Spinal cord (tissue), 10 donors: Measurements from ENCODE around the gene DPYSL4. TPM values are rescaled to one million over a fixed set of nuclear protein-coding genes. Genes with fewer than 3 reads are reported as not detected.

Experiments
- DNase-seq, 6 donors: peaks; one replicate each; pipeline versions ENCODE4 v3.0.0 to v3.0.0-alpha.2; 2013 to 2015; ENCODE audit warnings: low spot score in 6 of 6, low read depth in 4 of 6
- H3K27ac ChIP-seq: one replicate; pipeline ENCODE4 v1.5.1; 2013; ENCODE audit warnings: low read depth, low read length, control low read depth
- H3K27me3 ChIP-seq: one replicate; pipeline ENCODE4 v1.6.1; 2013; ENCODE audit warnings: low read length; ENCODE audit not compliant: control insufficient read depth, insufficient read depth
- H3K36me3 ChIP-seq: one replicate; pipeline ENCODE4 v1.6.1; 2013; ENCODE audit warnings: low read length; ENCODE audit not compliant: control insufficient read depth, insufficient read depth
- H3K4me1 ChIP-seq: one replicate; pipeline ENCODE4 v1.6.1; 2013; ENCODE audit warnings: low read length; ENCODE audit not compliant: control insufficient read depth, insufficient read depth
- H3K4me3 ChIP-seq: one replicate; pipeline ENCODE4 v1.5.1; 2013; ENCODE audit warnings: low read depth, low read length, control low read depth
- H3K9me3 ChIP-seq: one replicate; pipeline ENCODE4 v1.6.1; 2013; ENCODE audit warnings: low read length; ENCODE audit not compliant: control insufficient read depth, insufficient read depth
- WGBS: methylation state at CpG from one replicate; pipeline ENCODE4 v1.1.5; 2013; ENCODE audit warnings: missing lambda C conversion rate; ENCODE audit not compliant: insufficient coverage; 5-methylcytosine and 5-hydroxymethylcytosine counted together
- polyA plus RNA-seq, 2 donors: library from polyadenylated mRNA; unstranded; fragments of 120-200 nt; gene quantifications; one replicate each; pipeline ENCODE4 v1.2.1, GENCODE V29; 2013; ENCODE audit not compliant: insufficient read length in 2 of 2
- total RNA-seq, 2 donors: library from RNA; depleted of rRNA in 1 of 2; stranded (reverse); fragments of 120-200 nt in 1 of 2; fragments of >200 nt in 1 of 2; gene quantifications; one replicate each; pipeline versions ENCODE4 v1.2.3 to v1.2.4, GENCODE V29; 2013 to 2014
- donor health status: healthy.

The DPYSL4 gene
- total and polyA plus RNA-seq, 4 donors, result 21.3 to 97.6 (median 59.1) TPM

DNA sequence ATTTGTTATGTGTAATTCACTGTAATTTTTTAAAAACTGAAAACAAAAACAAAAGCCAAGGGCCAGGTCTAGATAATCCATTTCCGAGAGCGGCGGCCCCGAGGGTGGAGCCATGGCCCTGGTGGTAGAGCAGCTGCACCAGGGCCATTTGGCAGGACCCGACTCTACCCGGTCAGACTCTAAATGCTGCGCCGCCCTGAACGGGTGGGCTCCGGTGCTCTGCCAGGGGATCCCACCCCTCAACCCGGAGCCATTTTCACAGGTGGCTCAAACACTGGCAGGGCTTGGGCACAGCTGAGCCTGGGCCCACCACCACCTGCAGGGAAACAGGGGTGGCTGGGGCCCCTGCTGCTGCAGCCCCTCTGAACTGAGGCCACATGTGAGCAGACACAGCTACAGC, 56.9 kb downstream of the DPYSL4 start:
- H3K4me1 ChIP-seq, result peaks cover 45% of the 10 kb centered on the region

DNA sequence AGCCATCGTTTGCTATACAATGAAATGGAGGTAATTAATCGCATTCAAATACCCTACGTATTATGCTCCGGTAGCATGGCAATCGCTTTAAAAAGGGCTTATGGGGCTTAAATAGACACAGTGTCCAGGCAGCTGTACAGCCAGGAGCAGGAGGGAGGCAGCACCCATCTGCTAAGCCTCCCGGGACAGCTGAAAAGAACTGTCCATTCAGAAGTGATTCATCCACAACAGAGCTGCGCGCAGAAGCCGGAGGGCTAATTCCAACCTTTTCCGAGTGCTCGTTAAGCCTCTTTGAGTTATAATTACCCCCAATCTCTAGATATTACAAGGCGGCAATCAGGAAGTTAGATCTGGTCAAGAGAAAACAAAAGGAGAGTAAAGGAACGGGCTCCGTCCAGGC, 58.3 kb downstream of the DPYSL4 start:
- Histone ChIP-seq H3K4me3 (no peak overlapping the region), H3K27me3 (no peaks in the 10 kb centered on the region), H3K27ac (no peak overlapping the region), H3K4me1 (peaks cover 44% of the 10 kb centered on the region), H3K36me3 (peaks cover 41% of the 10 kb centered on the region), H3K9me3 (no peaks in the 10 kb centered on the region)
- DNase-seq, result peak in 2 of 6 donors; percentile 41 to 63
- 47% methylated on average over 8 of the region's 14 CpGs for WGBS

More for the DNA sequence above, 56.9 kb downstream of the DPYSL4 start:
- Histone ChIP-seq H3K36me3 (peaks cover 49% of the 10 kb centered on the region), H3K9me3 (no peaks in the 10 kb centered on the region), H3K27ac (no peak overlapping the region), H3K27me3 (no peaks in the 10 kb centered on the region), H3K4me3 (no peak overlapping the region)
- no peak for DNase-seq
- 87% methylated on average over 11 of the region's 11 CpGs for WGBS

DNA sequence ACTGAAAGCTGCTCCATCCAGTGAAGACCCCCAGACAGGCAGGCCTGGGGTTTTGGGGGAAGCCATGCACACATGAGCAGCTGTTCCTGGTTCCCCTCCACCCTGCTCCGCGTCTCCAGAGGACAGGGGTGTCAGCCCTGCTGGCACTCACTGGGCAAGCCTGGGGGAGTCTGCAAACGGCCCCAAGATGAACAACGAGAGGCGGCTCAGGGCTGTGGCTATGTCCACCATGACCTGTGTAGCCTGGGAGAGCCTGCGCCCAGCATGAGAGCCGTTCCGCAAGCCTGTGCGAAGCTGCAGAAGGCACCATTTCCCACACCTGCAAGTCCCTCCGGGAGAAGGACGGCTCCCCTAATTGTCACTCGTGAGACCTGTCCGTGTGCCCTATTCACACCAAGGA, 59.5 kb downstream of the DPYSL4 start:
- Histone ChIP-seq H3K4me3 (no peak overlapping the region), H3K36me3 (peaks cover 40% of the 10 kb centered on the region), H3K9me3 (no peaks in the 10 kb centered on the region), H3K27me3 (no peaks in the 10 kb centered on the region), H3K4me1 (peaks cover 40% of the 10 kb centered on the region), H3K27ac (no peak overlapping the region)
- WGBS, result 92% methylated on average over 13 of the region's 13 CpGs
- no peak for DNase-seq

DNA sequence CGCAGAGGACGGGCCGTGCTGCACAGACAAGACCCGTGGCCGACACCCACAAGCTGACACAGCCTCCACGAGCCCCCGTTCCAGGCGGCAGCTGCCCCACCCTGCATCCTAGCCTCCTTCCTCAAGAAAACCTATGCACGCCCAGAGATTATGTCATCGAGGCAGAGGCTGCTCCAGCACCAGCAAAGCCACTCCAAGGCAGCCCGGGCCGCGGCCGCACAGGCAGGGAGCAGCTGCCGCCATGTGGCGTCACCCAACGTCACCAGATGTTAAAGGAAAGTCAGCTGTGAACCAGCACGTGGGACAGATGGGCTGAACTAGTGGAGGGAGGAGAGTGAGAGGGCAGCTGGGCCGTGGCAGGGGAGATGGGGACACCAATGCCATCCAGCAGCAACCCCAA, 61.2 kb downstream of the DPYSL4 start:
- no peaks in the 10 kb centered on the region for H3K27me3 ChIP-seq
- H3K9me3 ChIP-seq, result no peaks in the 10 kb centered on the region
- no peak overlapping the region for H3K4me3 ChIP-seq
- WGBS, result 79% methylated on average over 19 of the region's 19 CpGs
- H3K4me1 ChIP-seq, result peaks cover 40% of the 10 kb centered on the region
- no peak for DNase-seq
- peaks cover 40% of the 10 kb centered on the region for H3K36me3 ChIP-seq
- H3K27ac ChIP-seq, result no peak overlapping the region

DNA sequence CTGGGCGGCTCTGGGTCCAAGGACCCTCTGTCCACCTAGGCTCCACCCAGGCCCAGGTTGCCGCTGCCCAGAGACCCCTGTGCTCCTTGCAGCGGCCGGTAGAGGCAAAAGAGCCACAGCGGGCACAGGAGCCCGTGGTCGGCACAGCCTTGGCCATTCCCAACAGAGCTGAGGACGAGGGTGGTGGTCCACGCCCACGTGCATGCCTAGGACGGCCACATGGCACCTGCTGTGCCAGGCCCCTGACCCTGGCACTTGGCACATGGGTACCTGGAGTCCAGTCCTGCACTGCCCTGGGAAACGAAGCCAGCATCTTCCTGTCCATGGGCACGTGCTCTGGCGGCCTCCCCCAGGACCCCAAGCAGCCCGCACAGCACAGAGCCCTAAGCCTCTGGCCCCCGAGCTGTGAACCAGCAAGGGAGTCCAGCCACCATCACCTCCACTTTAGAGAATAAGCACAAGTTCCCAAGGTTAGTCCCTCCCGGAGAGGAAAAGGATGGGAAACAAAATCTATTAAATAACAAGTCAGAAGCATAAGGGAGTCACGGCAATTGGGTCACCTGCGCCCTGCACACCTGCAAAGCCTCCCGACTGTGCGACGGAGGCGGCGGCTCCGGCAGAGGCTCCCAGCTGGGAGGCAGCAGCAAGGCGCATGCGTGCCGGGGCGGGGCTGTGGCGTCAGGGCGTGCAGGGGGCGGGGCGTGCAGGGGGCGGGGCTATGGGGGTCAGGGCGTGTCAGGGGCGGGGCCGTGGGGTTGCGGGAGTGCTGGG, 61.9 kb downstream of the DPYSL4 start:
- H3K27ac ChIP-seq, result no peak overlapping the region
- H3K27me3 ChIP-seq, result no peaks in the 10 kb centered on the region
- H3K9me3 ChIP-seq, result no peaks in the 10 kb centered on the region
- peaks cover 36% of the 10 kb centered on the region for H3K36me3 ChIP-seq
- H3K4me1 ChIP-seq, result peaks cover 38% of the 10 kb centered on the region
- peak overlapping the region; percentile 24 for H3K4me3 ChIP-seq
- 75% methylated on average over 20 of the region's 38 CpGs for WGBS
- DNase-seq, result no peak

DNA sequence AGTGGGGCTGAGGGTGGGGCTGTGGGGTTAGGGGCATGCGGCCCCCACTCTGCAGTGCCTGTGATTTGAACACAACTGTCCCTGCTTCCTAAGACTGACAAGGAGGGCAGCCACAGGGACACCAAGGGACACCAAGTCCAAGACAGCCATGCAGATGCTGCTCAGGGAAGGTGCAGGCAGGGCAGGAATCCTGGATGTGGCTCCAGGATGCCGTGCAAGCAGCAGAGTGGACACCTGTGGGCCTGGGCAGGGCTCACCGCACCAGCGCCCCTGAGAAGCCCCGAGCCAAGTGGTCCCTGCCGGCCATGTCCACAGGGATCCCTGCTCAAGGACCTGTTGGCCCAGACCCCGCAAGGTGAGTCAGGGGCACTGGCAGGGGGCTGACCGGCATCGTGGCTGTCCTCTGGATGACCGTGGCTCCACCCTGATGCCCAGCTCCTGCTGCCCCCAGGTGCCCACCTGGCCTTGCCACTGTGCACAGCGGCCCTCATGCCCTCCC, 62.5 kb downstream of the DPYSL4 start:
- DNase-seq, result no peak
- Histone ChIP-seq H3K27ac (no peak overlapping the region), H3K9me3 (no peaks in the 10 kb centered on the region), H3K27me3 (no peaks in the 10 kb centered on the region), H3K36me3 (peaks cover 29% of the 10 kb centered on the region), H3K4me1 (peaks cover 36% of the 10 kb centered on the region), H3K4me3 (no peak overlapping the region)
- WGBS, result 95% methylated on average over 11 of the region's 11 CpGs

DNA sequence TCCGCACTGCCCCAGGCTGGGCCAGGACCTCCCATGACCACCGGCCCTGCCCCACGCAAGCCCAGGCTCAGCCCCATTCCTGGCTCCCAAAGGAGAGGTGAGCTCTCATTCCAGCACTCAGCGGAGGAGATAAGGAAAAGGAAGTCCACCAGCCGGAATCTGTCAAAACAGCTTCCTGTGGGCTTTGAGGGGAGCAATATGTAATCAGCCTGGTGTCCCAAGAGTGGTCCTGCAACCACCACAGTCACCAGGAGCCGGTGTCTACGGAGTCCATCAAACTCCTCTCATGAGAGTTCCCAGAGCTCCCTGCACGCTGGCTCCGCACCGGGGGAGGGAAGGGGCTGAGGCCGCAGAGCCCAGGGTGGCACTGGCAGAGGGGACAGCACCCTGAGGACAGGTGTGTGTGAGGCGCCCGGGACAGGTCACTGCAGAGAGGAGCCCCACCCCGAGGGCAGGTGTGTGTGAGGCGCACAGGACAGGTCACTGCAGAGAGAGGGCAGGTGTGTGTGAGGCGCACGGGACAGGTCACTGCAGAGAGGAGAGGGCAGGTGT, 63.2 kb downstream of the DPYSL4 start:
- 87% methylated on average over 7 of the region's 17 CpGs for WGBS

DNA sequence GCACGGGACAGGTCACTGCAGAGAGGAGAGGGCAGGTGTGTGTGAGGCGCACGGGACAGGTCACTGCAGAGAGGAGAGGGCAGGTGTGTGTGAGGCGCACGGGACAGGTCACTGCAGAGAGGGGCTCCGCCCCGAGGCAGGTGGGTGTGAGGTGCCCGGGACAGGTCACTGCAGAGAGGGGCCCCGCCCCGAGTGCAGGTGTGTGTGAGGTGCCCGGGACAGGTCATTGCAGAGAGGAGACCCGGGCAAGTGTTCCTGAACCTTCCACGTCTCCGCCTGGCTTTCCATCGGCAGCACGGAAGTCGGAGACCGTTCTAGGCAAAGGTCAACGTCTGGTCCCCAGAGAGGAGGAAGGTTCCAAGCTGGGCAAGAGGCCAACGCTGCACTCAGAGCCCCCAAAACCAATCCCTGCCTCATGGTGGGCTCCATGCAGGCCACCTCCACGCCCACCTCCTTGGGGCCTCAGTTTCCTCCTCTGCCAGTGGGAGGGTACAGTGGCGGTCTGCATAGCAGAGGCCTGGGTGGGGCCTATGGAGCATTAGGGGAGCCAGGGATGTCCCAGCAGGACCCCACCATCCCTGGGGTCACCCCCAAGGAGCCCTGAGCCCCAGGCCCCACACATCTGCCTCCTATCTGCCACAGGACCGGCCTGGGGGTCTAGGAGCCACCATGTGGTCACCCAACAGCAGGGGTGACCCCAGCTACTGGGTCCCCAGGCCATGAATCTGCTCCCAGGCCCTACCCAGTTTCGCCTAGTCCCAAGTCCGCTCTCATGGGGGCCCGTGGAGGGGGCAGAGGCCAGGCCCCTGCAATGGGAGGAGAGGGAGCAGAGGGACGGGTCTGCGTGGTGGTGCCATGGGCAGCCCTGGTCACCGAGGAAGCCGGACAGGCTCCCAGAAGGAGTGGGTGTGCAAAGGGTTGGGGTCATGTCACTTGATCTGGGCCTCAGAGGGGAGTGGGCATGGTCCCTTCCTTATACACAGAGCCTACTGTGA, 64.0 kb downstream of the DPYSL4 start:
- no peak for DNase-seq

More for the DNA sequence above, 63.2 kb downstream of the DPYSL4 start:
- DNase-seq, result no peak
- Histone ChIP-seq H3K4me1 (peaks cover 30% of the 10 kb centered on the region), H3K9me3 (no peaks in the 10 kb centered on the region), H3K4me3 (no peak overlapping the region), H3K36me3 (peaks cover 27% of the 10 kb centered on the region), H3K27ac (no peak overlapping the region), H3K27me3 (no peaks in the 10 kb centered on the region)

DNA sequence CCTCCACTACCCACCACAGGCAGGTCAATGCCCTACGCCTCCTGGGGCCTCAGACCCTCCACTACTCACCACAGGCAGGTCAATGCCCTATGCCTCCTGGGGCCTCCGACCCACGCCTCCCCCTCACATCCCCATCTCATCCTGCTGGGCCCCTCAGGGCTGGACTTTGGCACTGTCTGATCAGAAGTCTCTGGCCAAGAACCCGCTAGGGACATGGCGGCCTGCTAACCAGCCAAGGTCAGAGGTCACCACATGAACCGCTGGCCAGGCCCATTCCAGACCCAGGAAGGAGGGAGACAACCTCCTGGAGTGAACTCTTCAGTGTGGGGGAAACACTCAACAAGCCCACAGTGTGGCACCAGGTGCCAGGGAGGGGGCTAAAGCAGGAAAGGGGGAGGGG, 65.2 kb downstream of the DPYSL4 start:
- H3K27ac ChIP-seq, result no peak overlapping the region
- no peak for DNase-seq
- WGBS, result 96% methylated on average over 6 of the region's 6 CpGs
- H3K36me3 ChIP-seq, result peaks cover 25% of the 10 kb centered on the region
- no peak overlapping the region for H3K4me3 ChIP-seq
- no peaks in the 10 kb centered on the region for H3K27me3 ChIP-seq
- peaks cover 30% of the 10 kb centered on the region for H3K4me1 ChIP-seq
- H3K9me3 ChIP-seq, result no peaks in the 10 kb centered on the region

More for the DNA sequence above, 64.0 kb downstream of the DPYSL4 start:
- H3K4me1 ChIP-seq, result peaks cover 24% of the 10 kb centered on the region
- H3K27ac ChIP-seq, result no peak overlapping the region
- WGBS, result 94% methylated on average over 25 of the region's 30 CpGs
- no peak overlapping the region for H3K4me3 ChIP-seq
- no peaks in the 10 kb centered on the region for H3K9me3 ChIP-seq
- H3K36me3 ChIP-seq, result peaks cover 23% of the 10 kb centered on the region
- no peaks in the 10 kb centered on the region for H3K27me3 ChIP-seq
